Measurements from ENCODE around the gene ARHGDIB. TPM values are rescaled to one million over a fixed set of nuclear protein-coding genes. Genes with fewer than 3 reads are reported as not detected.

Gene ARHGDIB
- total RNA-seq, 1 experiment from 2014 or later: 4.3 TPM

- TF ChIP-seq EGR1 (IDR thresholded peaks at IDR 0.05; ENCODE audit: low read depth) (no peak), RAD21 (IDR thresholded peaks at IDR 0.05; ENCODE audit: low read depth) (peak; percentile 24), CTCF (IDR thresholded peaks at IDR 0.05 in 2 of 3, conservative IDR thresholded peaks at IDR 0.05 in 1 of 3; ENCODE audit: borderline replicate concordance in 1 of 3, insufficient read depth in 1 of 3, low read depth in 2 of 3, low read length in 2 of 3) (no peak), YY1 (IDR thresholded peaks at IDR 0.05; ENCODE audit: extremely low read depth, insufficient replicate concordance, low read depth, low read length) (no peak), EZH2 (IDR thresholded peaks at IDR 0.05) (no peak)
- H2AFZ ChIP-seq (ENCODE audit: low read depth, low read length, poor library complexity, severe bottlenecking): no peak overlapping the region
- H3K4me3 ChIP-seq (replicated peaks in 1 of 2; ENCODE audit: low read depth in 1 of 2, low read length in 2 of 2): no peak overlapping the region
- H3K4me2 ChIP-seq (ENCODE audit: low read length): no peak overlapping the region
- no peak overlapping the region for H3K27ac ChIP-seq (ENCODE audit: low read depth, low read length)
- DNase-seq (ENCODE audit: low read depth, low spot score) (no peak), ATAC-seq (peak; percentile 58)
- H4K20me1 ChIP-seq (ENCODE audit: insufficient read depth): no peaks in the 10 kb centered on the region
- no peaks in the 10 kb centered on the region for H3K36me3 ChIP-seq (ENCODE audit: control insufficient read depth in 1 of 2, insufficient read depth in 2 of 2, low read length in 2 of 2)
- POLR2A ChIA-PET: no interaction called here
- H3K9me3 ChIP-seq (ENCODE audit: control insufficient read depth in 1 of 2, insufficient read depth in 1 of 2, low read depth in 1 of 2, low read length in 2 of 2): no peaks in the 10 kb centered on the region
- RAD21 ChIA-PET (ENCODE audit: low non-redundant PET in 1 of 2, low total read pairs in 2 of 2, uncharacterized antibody in 2 of 2, unreplicated experiment in 2 of 2): no interaction called here
- no peak overlapping the region for H3K9ac ChIP-seq (ENCODE audit: low read length)
- CTCF ChIA-PET: interaction anchor here (0.7 to 0.9 kb wide), 2 partner anchors 8 to 82 kb away, joined by 3 read pairs; no protein-coding TSS in a partner anchor
- no TSS peak for BruUV-seq (replicated peaks)
- intact Hi-C loops (cut with micrococcal nuclease): no loop called here
- H3K4me1 ChIP-seq (ENCODE audit: control insufficient read depth in 1 of 2, insufficient read depth in 2 of 2, low read length in 2 of 2): no peaks in the 10 kb centered on the region
- H3K9me2 ChIP-seq (ENCODE audit: insufficient read depth): no peaks in the 10 kb centered on the region
- no peaks in the 10 kb centered on the region for H3K27me3 ChIP-seq (ENCODE audit: insufficient read depth, low read length)
- H3K79me2 ChIP-seq (ENCODE audit: insufficient read depth, low read length): no peaks in the 10 kb centered on the region
Observed at GRCh38 chr12:14892726-14893505, 68.5 kb downstream of the ARHGDIB start.

Other genes starting within 250 kb of the ARHGDIB start
- gene WBP11, start 158.1 kb downstream of the ARHGDIB start, total RNA-seq (2021; ENCODE audit: unreplicated experiment): 67.4 TPM
- 3.5 TPM for gene C12orf60, start 157.9 kb downstream of the ARHGDIB start, total RNA-seq (2021; ENCODE audit: unreplicated experiment)
- gene SMCO3, start 147.4 kb downstream of the ARHGDIB start, total RNA-seq (2021; ENCODE audit: unreplicated experiment): not detected
- gene ART4, start 118.1 kb downstream of the ARHGDIB start, total RNA-seq (2021; ENCODE audit: unreplicated experiment): not detected
- 1.3 TPM for gene MGP, start 75.7 kb downstream of the ARHGDIB start, total RNA-seq (2021; ENCODE audit: unreplicated experiment)
- 0.39 TPM for gene ERP27, start 23.1 kb downstream of the ARHGDIB start, total RNA-seq (2021; ENCODE audit: unreplicated experiment)
- not detected for gene PDE6H, start 11.4 kb upstream of the ARHGDIB start, total RNA-seq (2021; ENCODE audit: unreplicated experiment)